SK-N-SH treated with all-trans-retinoic acid at 6 μM for 48 hours (cell line): ENCODE results near the gene OPA3.
A peak's percentile ranks its signal among the peaks of the same experiment; 100 is the strongest.

Experiments used
- ATAC-seq: fragments of 200-7000 bp; cut with Tn5 transposase; 3 replicates; pipeline ENCODE4 v1.9.1; 2020; ENCODE audit warnings: mild to moderate bottlenecking, moderate library complexity
- ARNTL ChIP-seq: fragments of 450-650 bp; formaldehyde crosslinking; IDR thresholded peaks from 2 replicates; pipeline ENCODE4 v1.5.0; 2020; ENCODE audit warnings: low read depth, mild to moderate bottlenecking, moderate library complexity, borderline replicate concordance
- BACH2 ChIP-seq: fragments of 250-450 bp; sonication (Bioruptor Pico); IDR thresholded peaks from 2 replicates; pipeline ENCODE4 v1.9.0; 2021; ENCODE audit warnings: mild to moderate bottlenecking, borderline replicate concordance
- CSDC2 ChIP-seq: fragments of 250-450 bp; sonication (Bioruptor Pico); IDR thresholded peaks from 2 replicates; pipeline ENCODE4 v1.5.0; 2020; ENCODE audit warnings: mild to moderate bottlenecking, moderate library complexity
- CSRNP3 ChIP-seq: fragments of 250-450 bp; sonication (Bioruptor Pico); IDR thresholded peaks from 2 replicates; pipeline ENCODE4 v1.5.1; 2021; ENCODE audit warnings: mild to moderate bottlenecking, moderate library complexity
- ESRRG ChIP-seq: fragments of 250-450 bp; sonication (Bioruptor Pico); IDR thresholded peaks from 2 replicates; pipeline ENCODE4 v1.6.1; 2021; ENCODE audit warnings: mild to moderate bottlenecking
- GLIS3 ChIP-seq: fragments of 250-450 bp; sonication (Bioruptor Pico); IDR thresholded peaks from 2 replicates; pipeline ENCODE4 v1.5.0; 2020; ENCODE audit warnings: mild to moderate bottlenecking, moderate library complexity
- OSR1 ChIP-seq: fragments of 250-450 bp; sonication (Bioruptor Pico); IDR thresholded peaks from 2 replicates; pipeline ENCODE4 v1.8.0; 2022; ENCODE audit warnings: moderate library complexity, mild to moderate bottlenecking, inconsistent platforms
- PATZ1 ChIP-seq: fragments of 250-450 bp; sonication (Bioruptor Pico); IDR thresholded peaks from 2 replicates; pipeline ENCODE4 v1.8.0; 2020; ENCODE audit warnings: mild to moderate bottlenecking, moderate library complexity, borderline replicate concordance
- POU6F1 ChIP-seq: fragments of 250-450 bp; sonication (Bioruptor Pico); IDR thresholded peaks from 2 replicates; pipeline ENCODE4 v1.8.0; 2021; ENCODE audit warnings: low read depth, mild to moderate bottlenecking, moderate library complexity, borderline replicate concordance
- PPARA ChIP-seq: fragments of 250-450 bp; sonication (Bioruptor Pico); IDR thresholded peaks from 2 replicates; pipeline ENCODE4 v1.5.0; 2020; ENCODE audit warnings: mild to moderate bottlenecking, borderline replicate concordance
- RARB ChIP-seq: fragments of 250-450 bp; sonication (Bioruptor Pico); IDR thresholded peaks from 2 replicates; pipeline ENCODE4 v1.8.0; 2021; ENCODE audit warnings: mild to moderate bottlenecking, moderate library complexity
- SNAI2 ChIP-seq: fragments of 250-450 bp; sonication (Bioruptor Pico); IDR thresholded peaks from 2 replicates; pipeline ENCODE4 v1.5.0; 2020; ENCODE audit warnings: mild to moderate bottlenecking, moderate library complexity
- TCF4 ChIP-seq: fragments of 250-450 bp; sonication (Bioruptor Pico); IDR thresholded peaks from 2 replicates; pipeline ENCODE4 v1.8.0; 2021; ENCODE audit warnings: mild to moderate bottlenecking, moderate library complexity, borderline replicate concordance
- TOX ChIP-seq: fragments of 250-450 bp; sonication (Bioruptor Pico); IDR thresholded peaks from 2 replicates; pipeline ENCODE4 v1.8.0; 2021; ENCODE audit warnings: mild to moderate bottlenecking, moderate library complexity, borderline replicate concordance
- TSHZ2 ChIP-seq: fragments of 250-450 bp; sonication (Bioruptor Pico); IDR thresholded peaks from 2 replicates; pipeline ENCODE4 v1.5.0; 2020; ENCODE audit warnings: mild to moderate bottlenecking, moderate library complexity
- ZC3H10 ChIP-seq: fragments of 250-450 bp; sonication (Bioruptor Pico); IDR thresholded peaks from 2 replicates; pipeline ENCODE4 v1.5.1; 2021; ENCODE audit warnings: mild to moderate bottlenecking, moderate library complexity
- ZFP3 ChIP-seq: fragments of 250-450 bp; sonication (Bioruptor Pico); IDR thresholded peaks from 2 replicates; pipeline ENCODE4 v1.5.0; 2020; ENCODE audit warnings: mild to moderate bottlenecking, moderate library complexity
- ZFP30 ChIP-seq: fragments of 450-650 bp; formaldehyde crosslinking; IDR thresholded peaks from 2 replicates; pipeline ENCODE4 v1.5.0; 2022; ENCODE audit warnings: mild to moderate bottlenecking, moderate library complexity
- ZNF565 ChIP-seq: fragments of 450-650 bp; formaldehyde crosslinking; conservative IDR thresholded peaks from 2 replicates; pipeline ENCODE4 v1.5.0; 2020; ENCODE audit warnings: low read depth, mild to moderate bottlenecking, moderate library complexity
- ZNF70 ChIP-seq: fragments of 450-650 bp; formaldehyde crosslinking; IDR thresholded peaks from 2 replicates; pipeline ENCODE4 v1.5.0; 2020; ENCODE audit warnings: mild to moderate bottlenecking, moderate library complexity
- ZNF8 ChIP-seq: fragments of 450-650 bp; formaldehyde crosslinking; IDR thresholded peaks from 2 replicates; pipeline ENCODE4 v1.5.0; 2020; ENCODE audit warnings: mild to moderate bottlenecking, moderate library complexity
- TF ChIP-seq, protein P1 (sequence below): fragments of 250-450 bp; sonication (Bioruptor Pico); IDR thresholded peaks from 2 replicates; pipeline ENCODE4 v1.5.1; 2020; ENCODE audit warnings: low read depth, mild to moderate bottlenecking, moderate library complexity

The OPA3 gene

GRCh38 chr19:45524575-45525129 lies 60.0 kb downstream of the OPA3 start (continued):
- TF ChIP-seq ESRRG (CRISPR knock-in tag) (no peak), TOX (CRISPR knock-in tag) (no peak), ZC3H10 (CRISPR knock-in tag) (no peak)

- no peak for TF ChIP-seq PATZ1 (CRISPR knock-in tag)
- no peak for TF ChIP-seq ZNF8 (CRISPR knock-in tag)
- TF ChIP-seq ZNF565 (CRISPR knock-in tag): no peak
- TF ChIP-seq ZC3H10 (CRISPR knock-in tag): no peak
- no peak for TF ChIP-seq OSR1
- no peak for TF ChIP-seq SNAI2
- TF ChIP-seq ZNF70 (CRISPR knock-in tag): no peak
- no peak for TF ChIP-seq GLIS3 (CRISPR knock-in tag)
- TF ChIP-seq ZFP3 (CRISPR knock-in tag): no peak
- no peak for TF ChIP-seq BACH2 (CRISPR knock-in tag)
- no peak for TF ChIP-seq TOX (CRISPR knock-in tag)
- TF ChIP-seq ARNTL (CRISPR knock-in tag): no peak
- TF ChIP-seq, protein P1, sequence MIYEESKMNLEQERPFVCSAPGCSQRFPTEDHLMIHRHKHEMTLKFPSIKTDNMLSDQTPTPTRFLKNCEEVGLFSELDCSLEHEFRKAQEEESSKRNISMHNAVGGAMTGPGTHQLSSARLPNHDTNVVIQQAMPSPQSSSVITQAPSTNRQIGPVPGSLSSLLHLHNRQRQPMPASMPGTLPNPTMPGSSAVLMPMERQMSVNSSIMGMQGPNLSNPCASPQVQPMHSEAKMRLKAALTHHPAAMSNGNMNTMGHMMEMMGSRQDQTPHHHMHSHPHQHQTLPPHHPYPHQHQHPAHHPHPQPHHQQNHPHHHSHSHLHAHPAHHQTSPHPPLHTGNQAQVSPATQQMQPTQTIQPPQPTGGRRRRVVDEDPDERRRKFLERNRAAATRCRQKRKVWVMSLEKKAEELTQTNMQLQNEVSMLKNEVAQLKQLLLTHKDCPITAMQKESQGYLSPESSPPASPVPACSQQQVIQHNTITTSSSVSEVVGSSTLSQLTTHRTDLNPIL (CRISPR knock-in tag): no peak
- no peak for TF ChIP-seq POU6F1 (CRISPR knock-in tag)
- no peak for TF ChIP-seq TCF4 (CRISPR knock-in tag)
- ATAC-seq: peak; percentile 97
Measured at GRCh38 chr19:45523642-45524256, 60.9 kb downstream of the OPA3 start.

DNA sequence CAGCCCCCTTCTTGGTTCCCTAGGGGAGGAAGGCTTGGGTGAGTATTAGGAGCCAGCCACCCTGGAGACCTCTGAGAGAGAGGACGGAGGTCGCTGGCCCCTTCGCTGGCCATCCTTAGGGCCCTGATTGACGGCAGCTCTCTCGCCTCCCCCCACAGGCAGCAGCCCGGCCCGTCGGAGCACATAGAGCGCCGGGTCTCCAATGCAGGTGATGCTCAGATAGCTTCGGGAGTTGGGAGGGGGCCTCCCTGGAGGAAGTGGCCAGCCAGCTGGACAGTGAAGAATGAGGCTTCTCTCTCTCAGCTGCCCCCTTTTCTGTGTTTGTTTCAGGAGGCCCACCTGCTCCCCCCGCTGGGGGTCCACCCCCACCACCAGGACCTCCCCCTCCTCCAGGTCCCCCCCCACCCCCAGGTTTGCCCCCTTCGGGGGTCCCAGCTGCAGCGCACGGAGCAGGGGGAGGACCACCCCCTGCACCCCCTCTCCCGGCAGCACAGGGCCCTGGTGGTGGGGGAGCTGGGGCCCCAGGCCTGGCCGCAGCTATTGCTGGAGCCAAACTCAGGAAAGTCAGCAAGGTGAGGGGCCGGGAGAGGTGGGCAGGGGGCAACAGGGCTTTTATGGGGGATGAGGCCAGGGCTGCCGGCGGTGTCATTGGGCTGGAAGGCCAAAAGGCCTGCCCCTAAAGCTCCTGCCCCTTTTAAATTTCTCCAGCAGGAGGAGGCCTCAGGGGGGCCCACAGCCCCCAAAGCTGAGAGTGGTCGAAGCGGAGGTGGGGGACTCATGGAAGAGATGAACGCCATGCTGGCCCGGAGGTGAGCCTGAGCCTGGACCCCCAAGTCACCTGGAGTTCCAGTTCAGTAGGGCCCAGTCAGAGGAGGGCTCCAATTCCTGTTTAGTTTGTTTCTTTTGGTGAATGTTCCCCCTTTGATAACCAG lies 62.3 kb downstream of the OPA3 start:
- TF ChIP-seq ZFP30 (CRISPR knock-in tag) (no peak), TOX (CRISPR knock-in tag) (no peak), ZNF565 (CRISPR knock-in tag) (no peak), RARB (CRISPR knock-in tag) (no peak), SNAI2 (no peak), CSDC2 (CRISPR knock-in tag) (no peak), TSHZ2 (no peak), GLIS3 (CRISPR knock-in tag) (no peak), ZFP3 (CRISPR knock-in tag) (no peak), BACH2 (CRISPR knock-in tag) (no peak), ZNF70 (CRISPR knock-in tag) (no peak), PPARA (CRISPR knock-in tag) (no peak), OSR1 (no peak), CSRNP3 (CRISPR knock-in tag) (no peak), ESRRG (CRISPR knock-in tag) (no peak), ZC3H10 (CRISPR knock-in tag) (no peak), ZNF8 (CRISPR knock-in tag) (no peak)
- TF ChIP-seq, protein P1 (CRISPR knock-in tag): no peak
- ATAC-seq: no peak
